Loucy (cell line): Measurements from ENCODE around the gene PGC.

Experiments
- H2AFZ ChIP-seq: fragments of 200-600 bp; sonication (generic); 2 replicates; pipeline ENCODE4 v1.6.0; 2016; ENCODE audit warnings: antibody characterized with exemption, mild to moderate bottlenecking, low read length, moderate library complexity
- H3F3A ChIP-seq: fragments of 200-600 bp; 2 replicates; pipeline ENCODE4 v1.6.0; 2016; ENCODE audit warnings: antibody characterized with exemption, low read depth, mild to moderate bottlenecking
- H3K27me3 ChIP-seq: fragments of 200-600 bp; sonication (generic); 2 replicates; pipeline ENCODE4 v1.6.1; 2014; ENCODE audit warnings: low read length, mild to moderate bottlenecking; ENCODE audit not compliant: insufficient read depth, poor library complexity, severe bottlenecking
- H3K36me3 ChIP-seq: fragments of 200-600 bp; sonication (generic); 2 replicates; pipeline ENCODE4 v1.6.1; 2016; ENCODE audit warnings: low read length; ENCODE audit not compliant: insufficient read depth
- H3K4me1 ChIP-seq: fragments of 200-600 bp; sonication (generic); 2 replicates; pipeline ENCODE4 v1.5.1; 2014; ENCODE audit warnings: low read length, mild to moderate bottlenecking; ENCODE audit not compliant: insufficient read depth, poor library complexity, severe bottlenecking
- H3K4me2 ChIP-seq: fragments of 200-600 bp; sonication (generic); 2 replicates; pipeline ENCODE4 v1.6.0; 2014; ENCODE audit warnings: antibody characterized with exemption, low read length, low read depth, mild to moderate bottlenecking; ENCODE audit not compliant: poor library complexity, severe bottlenecking
- H3K4me3 ChIP-seq: fragments of 200-600 bp; sonication (generic); 2 replicates; pipeline ENCODE4 v1.5.1; 2014; ENCODE audit warnings: low read length, mild to moderate bottlenecking, mixed read lengths; ENCODE audit not compliant: poor library complexity, severe bottlenecking
- H3K79me2 ChIP-seq: fragments of 200-600 bp; sonication (generic); 2 replicates; pipeline ENCODE4 v1.6.1; 2014; ENCODE audit warnings: low read length; ENCODE audit not compliant: insufficient read depth
- H3K9ac ChIP-seq: fragments of 200-600 bp; sonication (generic); 2 replicates; pipeline ENCODE4 v1.6.0; 2014; ENCODE audit warnings: mild to moderate bottlenecking, low read depth, low read length, moderate library complexity; ENCODE audit not compliant: poor library complexity, severe bottlenecking
- H3K9me2 ChIP-seq: fragments of 200-600 bp; sonication (generic); replicated peaks from 2 replicates; pipeline ENCODE4 v1.6.1; 2016; ENCODE audit warnings: low read depth, low read length, mixed read lengths
- H3K9me3 ChIP-seq: fragments of 200-600 bp; sonication (generic); 2 replicates; pipeline ENCODE4 v1.6.1; 2014; ENCODE audit warnings: mild to moderate bottlenecking, antibody characterized with exemption, low read length, low read depth; ENCODE audit not compliant: insufficient read depth
- H4K20me1 ChIP-seq: fragments of 200-600 bp; sonication (generic); 2 replicates; pipeline ENCODE4 v1.6.0; 2014; ENCODE audit warnings: antibody characterized with exemption, low read length, mild to moderate bottlenecking; ENCODE audit not compliant: insufficient read depth, poor library complexity, severe bottlenecking
- EZH2phosphoT487 ChIP-seq: fragments of 200-600 bp; IDR thresholded peaks from 2 replicates; pipeline ENCODE4 v1.6.1; 2018; ENCODE audit warnings: antibody characterized with exemption, mild to moderate bottlenecking, moderate library complexity, borderline replicate concordance
- TF ChIP-seq, protein P1 (sequence below): fragments of 200-600 bp; sonication (generic); conservative IDR thresholded peaks from 2 replicates; pipeline ENCODE4 v1.5.1; 2014; ENCODE audit warnings: mild to moderate bottlenecking, antibody characterized with exemption, low read length

Gene PGC

GRCh38 chr6:41717392-41717736 lies 29.8 kb downstream of the PGC start:
- H3K9ac ChIP-seq: peak overlapping the region; percentile 26
- no peak overlapping the region for H3K4me3 ChIP-seq
- no peaks in the 10 kb centered on the region for H3K9me2 ChIP-seq
- no peak overlapping the region for H2AFZ ChIP-seq
- no peaks in the 10 kb centered on the region for H3K79me2 ChIP-seq
- no peaks in the 10 kb centered on the region for H3K27me3 ChIP-seq
- TF ChIP-seq, protein P1, sequence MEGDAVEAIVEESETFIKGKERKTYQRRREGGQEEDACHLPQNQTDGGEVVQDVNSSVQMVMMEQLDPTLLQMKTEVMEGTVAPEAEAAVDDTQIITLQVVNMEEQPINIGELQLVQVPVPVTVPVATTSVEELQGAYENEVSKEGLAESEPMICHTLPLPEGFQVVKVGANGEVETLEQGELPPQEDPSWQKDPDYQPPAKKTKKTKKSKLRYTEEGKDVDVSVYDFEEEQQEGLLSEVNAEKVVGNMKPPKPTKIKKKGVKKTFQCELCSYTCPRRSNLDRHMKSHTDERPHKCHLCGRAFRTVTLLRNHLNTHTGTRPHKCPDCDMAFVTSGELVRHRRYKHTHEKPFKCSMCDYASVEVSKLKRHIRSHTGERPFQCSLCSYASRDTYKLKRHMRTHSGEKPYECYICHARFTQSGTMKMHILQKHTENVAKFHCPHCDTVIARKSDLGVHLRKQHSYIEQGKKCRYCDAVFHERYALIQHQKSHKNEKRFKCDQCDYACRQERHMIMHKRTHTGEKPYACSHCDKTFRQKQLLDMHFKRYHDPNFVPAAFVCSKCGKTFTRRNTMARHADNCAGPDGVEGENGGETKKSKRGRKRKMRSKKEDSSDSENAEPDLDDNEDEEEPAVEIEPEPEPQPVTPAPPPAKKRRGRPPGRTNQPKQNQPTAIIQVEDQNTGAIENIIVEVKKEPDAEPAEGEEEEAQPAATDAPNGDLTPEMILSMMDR: no peak
- TF ChIP-seq EZH2phosphoT487: no peak
- peaks cover 33% of the 10 kb centered on the region for H3K4me1 ChIP-seq
- peak overlapping the region; percentile 62 for H3K4me2 ChIP-seq
- H3K9me3 ChIP-seq: no peaks in the 10 kb centered on the region
- H3K36me3 ChIP-seq: no peaks in the 10 kb centered on the region
- H4K20me1 ChIP-seq: no peaks in the 10 kb centered on the region
- no peaks in the 10 kb centered on the region for H3F3A ChIP-seq

- Histone ChIP-seq H3K4me1 (peaks cover 33% of the 10 kb centered on the region), H2AFZ (no peak overlapping the region), H3K79me2 (no peaks in the 10 kb centered on the region), H3K9me2 (no peaks in the 10 kb centered on the region), H3K27me3 (no peaks in the 10 kb centered on the region), H4K20me1 (no peaks in the 10 kb centered on the region), H3K9ac (peak overlapping the region; percentile 26), H3K36me3 (no peaks in the 10 kb centered on the region), H3K4me3 (no peak overlapping the region), H3F3A (no peaks in the 10 kb centered on the region), H3K4me2 (peak overlapping the region; percentile 62), H3K9me3 (no peaks in the 10 kb centered on the region)
- no peak for TF ChIP-seq EZH2phosphoT487
- TF ChIP-seq, protein P1: no peak
These were observed 30.4 kb downstream of the PGC start for GRCh38 chr6:41716516-41717391.

DNA sequence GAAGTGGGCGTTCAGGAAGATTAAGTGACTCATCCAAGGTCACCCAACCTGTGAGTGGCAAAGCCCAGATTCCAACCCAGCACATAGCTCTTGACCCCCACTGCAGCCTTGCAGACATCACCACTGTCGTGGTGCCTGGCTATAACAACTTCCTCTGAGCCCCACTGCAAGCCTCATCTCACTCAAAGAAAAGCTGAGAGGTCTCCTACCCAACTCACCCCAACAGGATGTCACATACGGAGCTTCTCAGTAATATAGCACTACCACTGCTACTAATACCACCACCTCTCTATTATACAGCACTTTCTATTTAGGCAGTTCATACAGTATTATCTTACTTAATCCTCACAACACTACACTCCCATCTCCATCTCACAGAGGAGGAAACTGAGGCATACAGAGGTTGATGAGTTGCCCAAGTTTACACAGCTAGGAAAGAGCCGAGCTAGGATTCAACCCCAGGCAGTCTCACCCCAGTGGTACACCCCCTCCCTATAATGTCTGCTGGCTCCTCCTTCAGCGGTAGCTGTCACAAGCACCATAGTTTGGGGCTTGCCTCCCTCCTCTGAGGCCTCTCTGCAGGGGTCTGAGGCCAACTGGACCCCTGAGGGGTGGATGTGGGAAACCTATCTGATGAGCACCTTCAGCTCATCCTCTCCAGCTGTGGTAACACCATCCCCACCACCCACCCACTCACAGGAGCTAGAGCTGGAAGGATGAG lies 31.2 kb downstream of the PGC start:
- no peak overlapping the region for H2AFZ ChIP-seq
- peak overlapping the region; percentile 58 for H3K4me3 ChIP-seq
- H3K4me2 ChIP-seq: peak overlapping the region; percentile 62
- H3K36me3 ChIP-seq: no peaks in the 10 kb centered on the region
- H4K20me1 ChIP-seq: no peaks in the 10 kb centered on the region
- H3K4me1 ChIP-seq: peaks cover 33% of the 10 kb centered on the region
- no peaks in the 10 kb centered on the region for H3K27me3 ChIP-seq
- H3K9ac ChIP-seq: peak overlapping the region; percentile 26
- TF ChIP-seq EZH2phosphoT487: no peak
- TF ChIP-seq, protein P1: no peak
- no peaks in the 10 kb centered on the region for H3K9me3 ChIP-seq
- no peaks in the 10 kb centered on the region for H3K9me2 ChIP-seq
- H3F3A ChIP-seq: no peaks in the 10 kb centered on the region
- no peaks in the 10 kb centered on the region for H3K79me2 ChIP-seq
